Left hindlimb (tissue), 1 donor: ENCODE measurements around the gene DCLK1.
"Not testable (repeated sequence)": the region's sequence is repeated elsewhere in the genome, so short reads cannot be mapped to it uniquely, and the experiment has no call there.

Source experiments
- DNase-seq: peaks from one replicate; pipeline ENCODE4 v3.0.0-alpha.2; 2018

DCLK1 gene

GRCh38 chr13:36031490-36031889 is 99.7 kb downstream of the DCLK1 start:
- DNase-seq, result no peak

GRCh38 chr13:36030670-36031331 is 100.4 kb downstream of the DCLK1 start:
- no peak for DNase-seq

- no peak for DNase-seq
These were observed 102.0 kb downstream of the DCLK1 start for GRCh38 chr13:36029166-36029565.

DNA sequence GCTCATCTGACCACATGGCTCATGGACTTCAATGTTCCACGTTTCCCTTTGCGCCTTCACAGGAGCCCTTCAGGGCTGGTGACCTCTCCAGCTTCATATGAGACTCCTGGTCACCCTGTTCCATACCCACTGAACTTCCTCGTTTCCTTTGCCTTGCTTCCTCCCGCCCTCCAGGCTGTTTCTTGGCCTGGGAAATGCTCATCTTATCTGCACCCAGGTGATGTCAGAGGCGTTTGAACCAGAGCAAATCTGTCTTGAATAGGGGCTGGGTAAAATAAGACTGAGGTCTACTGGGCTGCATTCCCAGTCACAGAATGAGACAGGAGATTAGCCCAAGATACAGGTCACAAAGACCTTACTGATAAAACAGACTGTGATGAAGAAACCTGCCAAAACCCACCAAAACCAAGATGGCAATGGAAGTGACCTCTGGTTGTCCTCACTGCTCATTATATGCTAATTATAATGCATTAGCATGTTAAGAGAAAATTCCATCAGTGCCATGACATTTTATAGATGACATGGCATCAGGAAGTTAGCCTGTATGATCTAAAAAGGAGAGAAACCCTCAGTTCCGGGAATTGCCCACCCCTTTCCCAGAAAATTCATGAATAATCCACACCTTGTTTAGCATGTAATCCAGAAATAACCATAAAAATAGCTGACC is 102.7 kb downstream of the DCLK1 start:
- no peak for DNase-seq

DNA sequence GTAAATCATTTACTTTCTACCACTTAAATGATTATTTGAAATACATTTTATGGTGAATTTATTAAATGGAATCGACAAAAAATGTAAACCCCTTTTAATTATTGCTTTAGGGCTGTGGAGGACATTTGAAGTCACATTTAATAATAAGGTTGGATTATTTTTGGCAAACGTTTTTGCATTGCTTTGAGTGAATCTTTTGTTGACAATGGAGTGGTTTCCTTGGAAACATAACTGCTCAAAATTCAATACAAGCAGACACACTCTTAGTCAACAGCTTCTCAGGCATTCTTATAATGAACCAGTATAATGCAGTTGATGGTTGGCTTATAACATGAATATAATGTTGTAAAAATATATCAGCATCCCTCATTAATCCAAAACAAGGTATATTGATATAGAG is 104.7 kb downstream of the DCLK1 start:
- no peak for DNase-seq

DNA sequence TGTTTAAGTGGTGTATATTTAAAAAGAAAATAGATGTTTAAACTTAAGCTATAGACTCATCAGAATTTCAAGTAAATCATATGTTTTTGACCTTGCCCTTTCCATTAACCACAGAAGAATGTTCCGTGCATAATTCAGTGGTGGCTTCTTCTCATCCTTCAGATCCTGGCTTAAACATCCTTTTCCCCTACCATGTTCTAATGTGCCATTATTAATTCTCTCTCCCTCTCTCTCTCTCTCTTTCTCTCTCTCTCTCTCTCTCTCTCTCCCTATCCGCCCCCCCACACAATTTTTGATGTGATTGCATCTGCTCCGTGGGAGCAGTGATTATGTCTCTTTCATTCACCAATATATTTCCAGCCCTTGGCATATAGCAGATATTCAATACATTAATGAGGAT is 116.4 kb downstream of the DCLK1 start:
- DNase-seq, result no peak

- no peak for DNase-seq
These were observed 124.1 kb downstream of the DCLK1 start for GRCh38 chr13:36006894-36007675.

DNA sequence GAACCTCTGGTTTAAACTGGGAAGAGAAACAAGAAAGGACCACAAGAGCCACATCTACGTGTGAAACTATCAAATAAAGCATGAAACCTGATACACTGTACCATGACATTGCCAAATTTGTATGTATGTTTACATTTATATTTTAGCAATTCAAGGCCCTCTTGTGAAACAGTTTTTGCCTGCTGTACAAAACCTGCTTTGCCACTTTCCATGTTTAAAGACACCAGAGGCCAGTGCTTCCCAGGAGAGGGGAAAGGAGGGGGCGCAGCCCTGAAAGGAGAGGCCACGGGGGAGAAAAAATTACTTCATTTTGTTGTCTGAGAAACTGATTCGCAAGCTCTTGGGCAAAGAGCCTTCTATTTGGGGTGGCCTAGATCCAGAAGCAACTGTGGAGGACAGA is 124.8 kb downstream of the DCLK1 start:
- DNase-seq, result no peak

- DNase-seq, result no peak
These were observed 129.6 kb downstream of the DCLK1 start for GRCh38 chr13:36001561-36001960.

DNA sequence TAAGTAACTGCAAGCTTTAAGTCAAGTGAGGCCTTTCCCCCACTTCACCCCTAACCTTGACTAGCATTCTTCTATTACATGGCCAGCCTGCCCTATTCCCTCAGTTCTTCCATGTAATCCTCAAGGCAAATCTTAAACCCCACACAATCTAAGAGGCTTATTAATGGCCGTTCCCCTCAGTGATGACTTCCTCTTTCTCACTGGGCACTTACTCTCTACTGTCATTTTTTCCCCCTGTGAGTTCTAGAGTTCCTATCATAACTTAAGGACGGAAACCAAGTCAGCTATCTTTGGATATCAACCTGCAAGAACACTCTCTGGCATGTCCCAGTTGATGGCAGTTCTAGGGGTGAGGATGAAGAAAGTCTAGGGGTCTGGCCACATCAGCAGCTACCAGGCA is 131.2 kb downstream of the DCLK1 start:
- no peak for DNase-seq

DNA sequence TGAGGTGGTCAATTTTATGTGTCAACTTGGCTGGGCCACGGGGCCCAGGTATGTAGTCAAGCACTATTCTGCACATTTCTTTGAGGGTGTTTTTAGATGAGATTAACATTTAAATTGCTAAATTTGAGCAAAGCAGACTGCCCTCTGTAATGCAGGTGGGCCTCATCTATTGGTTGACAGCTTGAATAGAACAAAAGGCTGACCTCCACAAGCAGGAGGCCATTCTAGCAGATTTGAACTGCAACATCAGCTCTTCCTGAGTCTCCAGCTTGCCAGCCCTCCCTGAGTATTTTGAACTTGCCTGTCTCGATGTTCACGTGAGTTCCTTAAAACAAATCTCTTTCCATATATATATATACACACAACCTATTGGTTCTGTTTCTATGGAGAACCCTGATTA is 134.8 kb downstream of the DCLK1 start:
- no peak for DNase-seq

DNA sequence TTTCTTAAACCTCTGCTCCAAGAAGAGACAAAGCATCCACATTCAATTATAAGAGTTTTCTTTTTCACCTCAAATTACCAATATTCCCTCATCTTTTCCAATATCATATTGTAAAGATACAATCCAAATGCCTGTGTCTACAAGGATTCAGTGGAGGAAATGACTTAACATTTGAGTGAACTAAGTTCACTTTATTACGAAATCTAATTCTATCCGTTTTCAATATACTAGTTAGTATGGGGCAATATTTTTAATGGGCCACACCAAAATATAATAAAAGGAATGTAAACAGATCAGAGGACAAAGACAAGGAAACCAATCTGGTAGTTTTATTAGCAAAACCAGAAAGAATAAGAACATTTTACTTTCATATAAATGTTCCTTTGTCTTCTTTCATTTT is 136.0 kb downstream of the DCLK1 start:
- no peak for DNase-seq

GRCh38 chr13:35994131-35994966 is 136.8 kb downstream of the DCLK1 start:
- DNase-seq, result no peak

GRCh38 chr13:35993686-35994085 is 137.5 kb downstream of the DCLK1 start:
- DNase-seq, result no peak

GRCh38 chr13:35992964-35993363 is 138.2 kb downstream of the DCLK1 start:
- DNase-seq, result no peak

DNA sequence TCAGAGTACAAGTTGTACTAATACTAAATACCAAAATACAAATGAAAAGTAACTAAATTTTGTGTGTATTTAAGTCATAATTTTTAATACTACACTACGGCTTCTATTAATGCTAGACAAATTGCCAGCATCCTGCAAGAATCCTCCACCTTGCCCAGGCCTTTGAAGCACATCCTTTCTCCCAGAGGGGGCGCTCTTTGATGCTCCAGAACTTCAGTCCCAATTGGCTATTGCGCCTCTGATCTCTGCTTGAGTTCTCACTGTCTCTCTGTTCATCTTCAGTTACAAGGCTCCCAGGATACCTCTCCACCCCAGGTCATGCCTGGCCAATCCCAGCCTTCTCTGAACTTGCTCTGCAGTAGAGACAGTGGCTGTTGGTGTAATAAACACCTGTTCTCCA is 141.0 kb downstream of the DCLK1 start:
- no peak for DNase-seq

DNA sequence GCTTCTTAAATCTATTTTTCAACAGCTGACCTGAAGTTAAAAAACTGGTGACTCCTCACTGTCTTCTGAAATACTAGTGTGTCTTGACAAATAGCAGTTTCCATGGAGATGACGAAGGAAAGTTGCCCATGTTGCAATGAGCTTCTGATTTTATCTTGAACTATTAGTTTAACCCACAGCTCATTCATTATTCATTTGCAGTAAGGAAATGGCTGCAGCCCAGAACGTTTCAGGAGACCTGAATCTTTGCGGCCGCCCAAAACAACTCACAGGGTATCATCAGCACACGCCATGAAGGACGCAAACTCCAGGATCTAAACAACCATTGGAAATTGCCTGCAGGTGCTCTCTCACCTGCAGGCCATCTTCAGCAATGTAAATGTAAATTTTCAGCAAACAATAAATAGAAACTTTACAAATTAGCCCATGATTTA is 142.5 kb downstream of the DCLK1 start:
- DNase-seq, result no peak

GRCh38 chr13:35987572-35988513 is 143.3 kb downstream of the DCLK1 start:
- DNase-seq, result no peak

DNA sequence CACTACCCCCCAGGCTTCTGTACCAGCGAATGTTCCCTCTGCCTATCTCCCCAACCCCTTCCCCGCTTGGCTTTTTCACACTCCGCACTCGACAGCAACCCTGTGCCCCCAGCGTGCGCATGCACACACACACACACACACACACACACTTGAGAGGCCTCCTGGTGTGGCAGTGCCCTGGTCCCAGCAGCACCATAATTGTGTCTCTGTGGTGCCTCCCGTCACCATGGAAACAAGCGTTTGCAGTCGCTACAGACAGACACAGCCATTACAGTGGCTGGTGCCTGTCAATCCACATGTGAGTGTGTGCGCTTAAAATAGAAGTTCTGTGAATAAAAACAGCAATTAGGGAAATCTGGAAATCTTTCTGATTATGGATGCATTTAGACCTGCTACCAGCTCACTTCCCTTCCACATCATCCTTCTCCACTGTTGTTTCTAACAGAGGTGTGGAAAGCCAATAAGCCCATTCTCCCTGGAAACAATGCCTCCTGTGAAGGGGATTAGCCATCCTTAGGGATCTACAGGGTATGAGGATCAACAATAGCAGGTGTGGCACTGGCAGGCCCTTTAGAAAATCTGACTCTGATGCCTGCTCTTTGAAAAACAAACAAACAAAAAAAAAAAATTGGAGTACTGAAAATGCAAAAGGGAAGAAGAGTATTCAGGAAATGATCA is 146.3 kb downstream of the DCLK1 start:
- DNase-seq, result peak; percentile 54

DNA sequence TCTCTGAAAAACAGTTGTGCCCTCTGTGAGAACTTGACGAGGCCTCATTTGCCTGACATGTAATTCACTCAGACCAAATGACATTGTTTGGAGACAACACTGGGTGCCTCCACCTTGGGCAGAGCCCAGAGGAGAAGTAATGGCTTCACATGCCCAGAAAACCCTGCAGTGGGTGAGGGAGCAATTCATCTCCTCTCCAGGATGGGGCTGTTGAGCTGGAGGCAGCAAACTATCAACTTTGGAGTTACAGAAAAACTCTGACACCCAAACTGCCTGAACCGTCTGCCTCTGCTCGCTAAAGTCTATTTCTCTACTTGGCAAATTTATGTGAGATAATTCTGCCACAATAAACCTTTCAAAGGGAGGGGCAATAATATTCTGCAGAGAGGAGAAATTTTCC is 146.9 kb downstream of the DCLK1 start:
- no peak for DNase-seq

- not testable (repeated sequence) for DNase-seq
These were observed 147.5 kb downstream of the DCLK1 start for GRCh38 chr13:35983703-35984102.
